Common myeloid progenitor, CD34-positive (primary cell): ENCODE data around the gene RAD51C.

Experiments
- CTCF ChIA-PET: fragments of 350-600 bp; sonication (Branson Sonifier 250); formaldehyde crosslinking; loops from one replicate; lab custom pipeline; 2021; ENCODE audit warnings: antibody characterized with exemption; lab: Charles Lee
- POLR2A ChIA-PET: fragments of 350-600 bp; sonication (Branson Sonifier 250); formaldehyde crosslinking; loops from one replicate; lab custom pipeline; 2021; ENCODE audit warnings: antibody characterized with exemption; lab: Charles Lee
- DNase-seq, 3 donors: peaks; one replicate each; pipeline versions ENCODE4 v3.0.0 to v3.0.0-alpha.2; 2013
- H3K27ac ChIP-seq, 2 experiments: 1 replicate in 1 of 2; 2 replicates in 1 of 2; pipeline ENCODE4 v1.7.0; 2013; ENCODE audit warnings: inconsistent platforms in 2 of 2, low read length in 2 of 2, mild to moderate bottlenecking in 2 of 2, low read depth in 1 of 2, moderate library complexity in 1 of 2; ENCODE audit not compliant: severe bottlenecking in 2 of 2, insufficient read depth in 1 of 2, poor library complexity in 1 of 2
- H3K27me3 ChIP-seq, 5 experiments: replicated peaks in 2 of 5; 1 replicate in 3 of 5; 2 replicates in 2 of 5; pipeline versions ENCODE4 v1.6.1 to v1.7.0; 2013; ENCODE audit warnings: low read length in 4 of 5, mild to moderate bottlenecking in 2 of 5, moderate library complexity in 2 of 5, inconsistent platforms in 1 of 5; ENCODE audit not compliant: insufficient read depth in 5 of 5, control insufficient read depth in 4 of 5
- H3K36me3 ChIP-seq, 4 experiments: 1 replicate in 2 of 4; 2 replicates in 2 of 4; pipeline versions ENCODE4 v1.6.1 to v1.7.0; 2013; ENCODE audit warnings: low read length in 3 of 4, control low read depth in 1 of 4, mild to moderate bottlenecking in 1 of 4; ENCODE audit not compliant: control insufficient read depth in 4 of 4, insufficient read depth in 4 of 4
- H3K4me1 ChIP-seq, 4 experiments: 1 replicate in 3 of 4; 2 replicates in 1 of 4; pipeline versions ENCODE4 v1.6.1 to v1.7.1; 2013; ENCODE audit warnings: low read length in 3 of 4, mild to moderate bottlenecking in 3 of 4, control low read depth in 1 of 4, inconsistent platforms in 1 of 4, moderate library complexity in 1 of 4; ENCODE audit not compliant: control insufficient read depth in 4 of 4, insufficient read depth in 4 of 4; ENCODE audit errors: control extremely low read depth in 1 of 4
- H3K4me3 ChIP-seq, 7 experiments: 1 replicate in 4 of 7; 2 replicates in 3 of 7; pipeline versions ENCODE4 v1.5.1 to v1.7.0; 2013; ENCODE audit warnings: mild to moderate bottlenecking in 7 of 7, low read length in 6 of 7, moderate library complexity in 6 of 7, inconsistent platforms in 2 of 7, low read depth in 2 of 7, control low read depth in 1 of 7; ENCODE audit not compliant: insufficient read depth in 4 of 7, control insufficient read depth in 1 of 7; ENCODE audit errors: extremely low read depth in 1 of 7
- H3K9me3 ChIP-seq, 5 experiments: 1 replicate in 4 of 5; 2 replicates in 1 of 5; pipeline versions ENCODE4 v1.6.1 to v1.7.1; 2013; ENCODE audit warnings: low read length in 4 of 5, mild to moderate bottlenecking in 2 of 5, inconsistent platforms in 1 of 5, low read depth in 1 of 5, moderate library complexity in 1 of 5; ENCODE audit not compliant: control insufficient read depth in 4 of 5, insufficient read depth in 2 of 5; ENCODE audit errors: control extremely low read depth in 1 of 5
- WGBS: methylation state at CpG from one replicate; pipeline ENCODE4 v1.1.5; 2013; ENCODE audit not compliant: insufficient coverage; 5-methylcytosine and 5-hydroxymethylcytosine counted together

RAD51C gene

DNA sequence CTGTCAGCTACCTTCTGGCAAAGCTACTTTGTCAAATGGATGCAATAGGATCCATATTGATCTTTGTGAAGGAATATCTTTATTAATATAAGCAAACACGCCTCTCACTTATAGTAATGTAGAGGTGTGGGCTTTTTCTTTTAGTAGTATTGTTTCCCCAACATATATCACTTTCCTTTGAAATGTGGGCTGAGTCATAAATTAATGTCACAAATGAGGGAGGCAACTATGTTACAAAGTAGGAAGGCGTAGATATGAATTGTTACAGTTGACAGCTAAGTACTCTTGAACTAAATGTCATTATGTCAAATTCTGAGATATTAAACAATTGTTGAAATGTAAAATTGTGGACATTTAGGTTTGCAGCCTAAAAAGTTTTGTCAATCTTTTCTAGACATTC, 60.6 kb downstream of the RAD51C start:
- POLR2A ChIA-PET, result no interaction called here
- H3K27ac ChIP-seq, result no peak overlapping the region
- H3K36me3 ChIP-seq, result no peaks in the 10 kb centered on the region
- 38% methylated on average over 1 of the region's 2 CpGs for WGBS
- no peaks in the 10 kb centered on the region for H3K9me3 ChIP-seq
- no peak overlapping the region for H3K4me3 ChIP-seq
- CTCF ChIA-PET, result no interaction called here
- no peak for DNase-seq
- peaks cover 14 to 45% (median 27%) of the 10 kb centered on the region in 5 experiments for H3K27me3 ChIP-seq
- peaks cover 3 to 18% (median 16%) of the 10 kb centered on the region in 4 experiments for H3K4me1 ChIP-seq

DNA sequence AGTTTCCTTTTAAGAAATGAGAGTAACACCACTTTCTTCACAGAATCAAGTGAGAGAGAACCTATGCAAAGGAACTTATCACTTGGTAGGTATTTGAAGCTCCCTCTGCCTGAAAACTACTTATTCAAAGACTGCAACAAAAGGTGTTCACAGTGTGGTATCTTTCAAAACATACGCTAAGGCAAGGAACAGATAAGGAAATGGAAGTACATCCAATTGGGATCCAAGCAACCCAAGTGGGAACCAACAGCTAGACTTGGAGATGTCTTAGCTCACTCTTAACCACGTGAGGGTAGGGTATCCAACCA, 62.8 kb downstream of the RAD51C start:
- Histone ChIP-seq H3K9me3 (no peaks in the 10 kb centered on the region), H3K4me3 (peak overlapping the region in 6 of 7 experiments; percentile 50 to 82 (median 72)), H3K4me1 (peaks cover 3 to 18% (median 16%) of the 10 kb centered on the region in 4 experiments), H3K27me3 (peaks cover 22 to 64% (median 30%) of the 10 kb centered on the region in 5 experiments), H3K27ac (no peak overlapping the region), H3K36me3 (no peaks in the 10 kb centered on the region)
- WGBS, result 50% methylated on average over 2 of the region's 2 CpGs
- ChIA-PET POLR2A (no interaction called here), CTCF (no interaction called here)
- DNase-seq, result no peak

DNA sequence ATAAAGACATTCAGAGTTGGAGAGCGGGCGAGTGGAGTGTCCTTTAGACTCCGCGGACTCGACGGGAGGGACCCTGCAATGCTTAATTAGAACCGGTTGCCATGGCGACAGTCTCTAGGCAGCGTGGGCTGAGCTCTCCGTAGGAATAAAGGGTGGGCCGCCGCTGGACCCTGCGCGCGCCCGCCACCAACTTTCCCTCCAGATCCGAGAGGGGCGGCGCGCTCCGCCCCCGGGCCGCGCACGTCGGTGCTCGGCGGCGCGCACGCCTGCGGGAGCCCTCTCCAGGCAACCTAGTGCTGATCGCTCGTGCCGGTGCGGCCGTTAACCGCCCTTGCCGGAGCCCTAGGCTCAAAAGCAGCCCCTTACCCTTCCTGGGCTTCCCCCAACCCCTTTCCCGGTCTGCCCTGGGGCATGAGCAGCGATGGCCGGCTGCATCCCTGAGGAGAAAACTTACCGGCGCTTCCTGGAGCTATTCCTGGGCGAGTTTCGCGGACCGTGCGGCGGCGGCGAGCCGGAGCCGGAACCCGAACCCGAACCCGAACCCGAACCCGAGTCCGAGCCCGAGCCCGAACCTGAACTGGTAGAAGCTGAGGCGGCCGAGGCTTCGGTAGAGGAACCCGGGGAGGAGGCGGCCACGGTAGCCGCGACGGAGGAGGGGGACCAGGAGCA, 63.3 kb downstream of the RAD51C start, which contains the start of gene PPM1E:
Gene PPM1E, plus strand, starts transcription at position 278 of the 669 bp plus-strand sequence.
- Histone ChIP-seq H3K9me3 (no peaks in the 10 kb centered on the region), H3K4me3 (peak within 1 kb of the TSS; percentile 50 to 82 (median 72)), H3K4me1 (peaks cover 3 to 18% (median 16%) of the 10 kb centered on the region in 4 experiments), H3K36me3 (no peaks in the 10 kb centered on the region), H3K27me3 (peaks cover 27 to 69% (median 33%) of the 10 kb centered on the region in 5 experiments), H3K27ac (no peak within 1 kb of the TSS)
- WGBS, result under 1% methylated on average over 71 of the region's 71 CpGs
- POLR2A ChIA-PET, result no interaction called here
- DNase-seq, result peak; percentile 36 to 82 (median 73)
- CTCF ChIA-PET, result no interaction called here

DNA sequence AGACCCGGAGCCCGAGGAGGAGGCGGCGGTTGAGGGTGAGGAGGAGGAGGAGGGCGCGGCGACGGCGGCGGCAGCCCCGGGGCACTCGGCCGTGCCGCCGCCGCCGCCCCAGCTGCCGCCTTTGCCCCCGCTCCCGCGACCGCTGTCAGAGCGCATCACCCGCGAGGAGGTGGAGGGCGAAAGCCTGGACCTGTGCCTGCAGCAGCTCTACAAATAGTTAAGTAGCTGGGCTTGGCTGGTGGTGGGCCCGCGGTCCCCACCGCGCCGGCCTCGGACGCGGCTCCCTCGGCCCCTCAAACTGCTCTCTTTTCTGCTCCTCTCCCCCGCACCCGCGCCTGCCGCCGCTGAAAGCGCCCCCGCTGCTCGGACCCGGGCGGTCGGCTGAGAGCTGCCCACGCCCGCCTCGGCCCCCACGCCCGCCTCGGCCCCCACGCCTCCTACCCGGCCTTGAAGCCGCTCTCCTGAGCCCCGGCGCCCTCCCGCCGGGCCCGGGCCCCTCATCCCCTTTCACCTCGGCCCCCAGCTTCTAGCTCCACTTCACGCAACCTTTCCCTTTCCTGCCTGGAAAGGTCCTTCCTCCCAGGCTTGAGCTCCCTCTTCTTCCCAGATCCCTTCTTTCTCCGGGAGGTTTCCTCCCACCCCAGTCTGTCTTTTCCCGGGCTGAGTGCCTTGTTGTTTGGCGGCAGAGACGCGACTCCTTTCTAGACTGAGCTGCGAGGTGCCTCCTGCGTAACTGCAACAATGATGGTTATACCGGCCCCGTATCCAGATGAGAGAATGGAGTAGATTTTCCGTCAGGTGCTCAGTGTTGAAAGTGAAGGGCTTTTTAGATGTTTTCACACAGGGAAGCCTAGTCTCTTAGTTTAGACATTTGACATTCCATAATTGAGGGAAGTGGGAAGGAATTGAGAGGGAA, 64.1 kb downstream of the RAD51C start:
- peak in 2 of 3 donors; percentile 10 to 27 for DNase-seq
- POLR2A ChIA-PET, result no interaction called here
- H3K27ac ChIP-seq, result no peak overlapping the region

DNA sequence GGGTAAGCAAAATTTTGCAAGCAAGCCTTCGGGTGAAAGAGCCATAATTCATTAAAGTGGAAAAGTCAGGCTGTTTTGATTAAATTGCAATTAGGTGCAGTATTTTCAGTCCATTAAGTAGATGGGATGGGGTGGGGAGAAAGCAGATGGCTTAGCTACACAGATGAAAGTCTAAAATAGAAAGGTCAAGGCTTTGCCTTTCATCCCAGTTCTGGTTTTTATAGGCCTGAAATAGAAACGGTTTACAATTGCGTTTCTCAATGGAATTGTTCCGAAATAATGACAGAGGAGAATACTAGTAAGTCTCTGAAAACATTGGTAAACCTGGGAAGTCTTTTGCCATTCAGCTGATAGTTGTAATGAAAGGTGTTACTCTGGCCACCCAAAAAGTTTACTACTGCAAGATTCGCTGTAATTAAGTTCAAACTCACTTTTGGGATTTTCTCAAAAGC, 64.8 kb downstream of the RAD51C start:
- Histone ChIP-seq H3K36me3 (no peaks in the 10 kb centered on the region), H3K27me3 (peaks cover 29 to 75% (median 40%) of the 10 kb centered on the region in 5 experiments), H3K27ac (no peak overlapping the region), H3K4me1 (peaks cover 3 to 18% (median 16%) of the 10 kb centered on the region in 4 experiments), H3K9me3 (no peaks in the 10 kb centered on the region), H3K4me3 (peak overlapping the region in 3 of 7 experiments; percentile 72 to 82 (median 79))
- DNase-seq, result no peak
- ChIA-PET POLR2A (no interaction called here), CTCF (no interaction called here)
- 55% methylated on average over 5 of the region's 5 CpGs for WGBS

More for the DNA sequence above, 64.1 kb downstream of the RAD51C start:
- CTCF ChIA-PET, result no interaction called here
- peak overlapping the region; percentile 50 to 82 (median 72) for H3K4me3 ChIP-seq
- H3K4me1 ChIP-seq, result peaks cover 3 to 18% (median 16%) of the 10 kb centered on the region in 4 experiments
- H3K9me3 ChIP-seq, result no peaks in the 10 kb centered on the region
- peaks cover 29 to 74% (median 40%) of the 10 kb centered on the region in 5 experiments for H3K27me3 ChIP-seq
- under 1% methylated on average over 57 of the region's 72 CpGs for WGBS
- no peaks in the 10 kb centered on the region for H3K36me3 ChIP-seq

DNA sequence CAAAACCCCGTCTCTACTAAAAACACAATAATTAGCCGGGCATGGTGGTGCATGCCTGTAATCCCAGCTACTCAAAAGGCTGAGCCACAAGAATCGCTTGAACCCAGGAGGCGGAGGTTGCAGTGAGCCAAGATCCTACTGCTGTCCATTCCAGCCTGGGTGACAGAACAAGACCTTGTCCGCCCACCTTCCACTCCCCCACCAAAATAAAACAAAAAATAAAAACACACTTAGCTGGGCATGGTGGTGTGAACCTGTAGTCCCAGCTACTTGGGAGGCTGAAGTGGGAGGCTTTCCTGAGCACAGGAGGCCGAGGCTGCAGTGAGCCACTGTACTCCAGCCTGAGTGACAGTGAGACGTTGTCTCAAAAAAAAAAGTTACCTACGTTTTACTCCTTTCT, 66.5 kb downstream of the RAD51C start:
- no peaks in the 10 kb centered on the region for H3K9me3 ChIP-seq
- ChIA-PET POLR2A (no interaction called here), CTCF (no interaction called here)
- no peak overlapping the region for H3K4me3 ChIP-seq
- no peaks in the 10 kb centered on the region for H3K36me3 ChIP-seq
- DNase-seq, result no peak
- 100% methylated on average over 5 of the region's 8 CpGs for WGBS
- H3K27ac ChIP-seq, result no peak overlapping the region
- H3K4me1 ChIP-seq, result peaks cover 3 to 18% (median 16%) of the 10 kb centered on the region in 4 experiments
- H3K27me3 ChIP-seq, result peaks cover 27 to 72% (median 29%) of the 10 kb centered on the region in 5 experiments
